GM23248 (cell line): ENCODE results near the gene POLA2.

Experiments
- EZH2 ChIP-seq: fragments of 200-600 bp; sonication (generic); IDR thresholded peaks from 2 replicates; pipeline ENCODE4 v1.6.1; 2018; ENCODE audit warnings: antibody characterized with exemption, mild to moderate bottlenecking; ENCODE audit not compliant: insufficient read depth, poor library complexity, severe bottlenecking
- EZH2phosphoT487 ChIP-seq: fragments of 200-600 bp; sonication (generic); IDR thresholded peaks from 2 replicates; pipeline ENCODE4 v1.6.1; 2018; ENCODE audit warnings: antibody characterized with exemption, moderate library complexity, mild to moderate bottlenecking, low read depth; ENCODE audit not compliant: insufficient read depth

DNA sequence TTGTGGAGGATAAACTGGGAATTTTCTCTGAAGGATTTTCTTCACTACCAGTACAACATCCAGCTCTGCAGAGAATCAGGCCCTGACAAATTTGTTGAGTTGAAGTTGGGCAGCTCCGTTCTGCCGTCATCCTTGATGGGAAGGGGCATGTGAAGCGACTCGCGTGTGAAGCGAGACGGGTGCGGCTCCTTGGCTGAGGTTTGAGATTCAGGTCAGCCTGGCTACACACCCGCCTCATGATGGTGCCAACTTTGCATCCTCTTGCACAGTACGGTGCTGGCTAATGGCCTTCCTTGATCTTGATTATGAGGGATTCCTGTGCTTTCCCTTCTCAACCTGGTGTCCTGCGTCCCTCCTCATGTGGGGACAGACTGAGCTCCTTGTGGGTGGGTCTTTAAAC lies 33.2 kb downstream of the POLA2 start:
- TF ChIP-seq EZH2 (no peak), EZH2phosphoT487 (no peak)
